H1 (cell line): ENCODE measurements around the gene SLX4IP. TPM values are rescaled to one million over a fixed set of nuclear protein-coding genes. Genes with fewer than 3 reads are reported as not detected.

Experiments
- CTCF ChIA-PET: fragments of 300-600 bp; sonication (Branson Sonifier 250); formaldehyde crosslinking; loops from one replicate; lab custom pipeline; 2021; ENCODE audit not compliant: partially characterized antibody; lab: Charles Lee
- POLR2A ChIA-PET: fragments of 300-600 bp; sonication (Branson Sonifier 250); formaldehyde crosslinking; loops from one replicate; lab custom pipeline; 2021; ENCODE audit warnings: inconsistent platforms; ENCODE audit not compliant: partially characterized antibody; lab: Charles Lee
- DNase-seq, 2 experiments: peaks; one replicate each; pipeline versions ENCODE4 v3.0.0 to v3.0.0-alpha.2; 2010 to 2022; ENCODE audit warnings: low spot score in 2 of 2, low read depth in 1 of 2, mixed read lengths in 1 of 2
- FAIRE-seq: peaks from 2 replicates; lab custom pipeline; 2011; peaks lifted over from hg19 to GRCh38; lab: Jason Lieb, UNC
- H2AFZ ChIP-seq: 2 replicates; pipeline ENCODE4 v1.8.1; 2012; ENCODE audit warnings: low read length, inconsistent platforms
- H2AK5ac ChIP-seq: 2 replicates; pipeline ENCODE4 v1.6.1; 2013; ENCODE audit warnings: low read depth, low read length
- H2BK120ac ChIP-seq: replicated peaks from 2 replicates; pipeline ENCODE3; 2013; ENCODE audit warnings: low read depth, low read length, inconsistent platforms
- H2BK12ac ChIP-seq: 2 replicates; pipeline ENCODE4 v1.6.1; 2013; ENCODE audit warnings: low read depth, low read length
- H2BK15ac ChIP-seq: 2 replicates; pipeline ENCODE4 v1.6.1; 2013; ENCODE audit warnings: low read length
- H2BK20ac ChIP-seq: 2 replicates; pipeline ENCODE4 v1.6.1; 2013; ENCODE audit warnings: low read length
- H2BK5ac ChIP-seq: 2 replicates; pipeline ENCODE4 v1.6.1; 2013; ENCODE audit warnings: low read depth, low read length
- H3K14ac ChIP-seq: 2 replicates; pipeline ENCODE4 v1.6.1; 2013; ENCODE audit warnings: inconsistent platforms; ENCODE audit not compliant: insufficient read length
- H3K18ac ChIP-seq: 2 replicates; pipeline ENCODE4 v1.6.1; 2013; ENCODE audit warnings: low read length; ENCODE audit errors: extremely low read depth
- H3K23ac ChIP-seq: 2 replicates; pipeline ENCODE4 v1.6.1; 2013; ENCODE audit warnings: inconsistent platforms; ENCODE audit not compliant: insufficient read length
- H3K23me2 ChIP-seq: 2 replicates; pipeline ENCODE4 v1.6.1; 2013; ENCODE audit warnings: low read depth, low read length
- H3K27ac ChIP-seq: 2 replicates; pipeline ENCODE4 v1.6.1; 2011; ENCODE audit warnings: low read depth, low read length, inconsistent platforms
- H3K27me3 ChIP-seq, 4 experiments: replicated peaks in 1 of 4; 1 replicate in 1 of 4; 2 replicates in 3 of 4; pipeline versions ENCODE4 v1.6.1 to v1.8.1; 2011 to 2013; ENCODE audit warnings: low read length in 3 of 4, mild to moderate bottlenecking in 3 of 4, inconsistent platforms in 2 of 4, mixed read lengths in 2 of 4, moderate library complexity in 1 of 4; ENCODE audit not compliant: control insufficient read depth in 3 of 4, insufficient read depth in 3 of 4; ENCODE audit errors: extremely low read depth in 1 of 4
- H3K36me3 ChIP-seq, 4 experiments: 2 replicates each; pipeline versions ENCODE4 v1.6.1 to v1.8.1; 2011 to 2013; ENCODE audit warnings: mild to moderate bottlenecking in 4 of 4, low read length in 3 of 4, moderate library complexity in 2 of 4, control low read depth in 1 of 4, inconsistent platforms in 1 of 4; ENCODE audit not compliant: insufficient read depth in 4 of 4, control insufficient read depth in 2 of 4
- H3K4ac ChIP-seq: replicated peaks from 2 replicates; pipeline ENCODE3; 2013; ENCODE audit warnings: low read length, low read depth, mixed read lengths, inconsistent platforms; ENCODE audit not compliant: insufficient read length
- H3K4me1 ChIP-seq, 4 experiments: replicated peaks in 1 of 4; 1 replicate in 1 of 4; 2 replicates in 3 of 4; pipeline versions ENCODE4 v1.6.1 to v1.8.1; 2011 to 2013; ENCODE audit warnings: low read length in 3 of 4, inconsistent platforms in 2 of 4, mixed read lengths in 1 of 4; ENCODE audit not compliant: insufficient read depth in 4 of 4, control insufficient read depth in 3 of 4
- H3K4me2 ChIP-seq, 2 experiments: 2 replicates each; pipeline versions ENCODE4 v1.6.1 to v1.8.1; 2011 to 2013; ENCODE audit warnings: low read depth in 2 of 2, low read length in 2 of 2, control low read depth in 1 of 2, inconsistent platforms in 1 of 2, mild to moderate bottlenecking in 1 of 2; ENCODE audit not compliant: insufficient read depth in 1 of 2
- H3K4me3 ChIP-seq, 4 experiments: fragments of 200-600, 300-600 bp in 1 of 4; sonication (generic), shearing (Covaris generic), sonication (Bioruptor Twin) in 1 of 4; 2 replicates each; pipeline versions ENCODE4 v1.5.1 to v1.8.1; 2011 to 2016; ENCODE audit warnings: low read length in 4 of 4, low read depth in 3 of 4, control low read depth in 2 of 4, inconsistent platforms in 2 of 4, mild to moderate bottlenecking in 2 of 4, mixed read lengths in 1 of 4, moderate library complexity in 1 of 4; ENCODE audit not compliant: insufficient read depth in 2 of 4; ENCODE audit errors: extremely low read depth in 1 of 4
- H3K56ac ChIP-seq: replicated peaks from 2 replicates; pipeline ENCODE3; 2013; ENCODE audit warnings: low read depth, mild to moderate bottlenecking, mixed read lengths, low read length, inconsistent platforms; ENCODE audit not compliant: insufficient read length
- H3K79me1 ChIP-seq: 2 replicates; pipeline ENCODE4 v1.6.1; 2013; ENCODE audit warnings: low read depth, low read length, control low read depth
- H3K79me2 ChIP-seq, 2 experiments: 2 replicates each; pipeline versions ENCODE4 v1.6.1 to v1.8.1; 2012 to 2013; ENCODE audit warnings: low read length in 2 of 2, mild to moderate bottlenecking in 2 of 2, inconsistent platforms in 1 of 2; ENCODE audit not compliant: insufficient read depth in 2 of 2, control insufficient read depth in 1 of 2
- H3K9ac ChIP-seq, 4 experiments: replicated peaks in 1 of 4; 1 replicate in 1 of 4; 2 replicates in 3 of 4; pipeline versions ENCODE4 v1.6.1 to v1.8.1; 2011 to 2013; ENCODE audit warnings: low read depth in 3 of 4, low read length in 3 of 4, control low read depth in 2 of 4, mild to moderate bottlenecking in 2 of 4, moderate library complexity in 2 of 4, inconsistent platforms in 1 of 4; ENCODE audit errors: extremely low read depth in 1 of 4
- H3K9me3 ChIP-seq, 2 experiments: 2 replicates each; pipeline versions ENCODE4 v1.6.1 to v1.8.1; 2012 to 2013; ENCODE audit warnings: mild to moderate bottlenecking in 2 of 2, moderate library complexity in 2 of 2, control low read depth in 1 of 2, inconsistent platforms in 1 of 2, low read depth in 1 of 2, low read length in 1 of 2, mixed read lengths in 1 of 2; ENCODE audit not compliant: insufficient read depth in 2 of 2
- H4K20me1 ChIP-seq, 2 experiments: replicated peaks in 1 of 2; 2 replicates each; pipeline versions ENCODE3 to v1.8.1; 2011 to 2013; ENCODE audit warnings: inconsistent platforms in 2 of 2, low read length in 2 of 2, mild to moderate bottlenecking in 1 of 2; ENCODE audit not compliant: insufficient read depth in 2 of 2, control insufficient read depth in 1 of 2
- H4K5ac ChIP-seq: 2 replicates; pipeline ENCODE4 v1.6.1; 2013; ENCODE audit warnings: low read length, low read depth, mixed read lengths, inconsistent platforms; ENCODE audit not compliant: insufficient read length
- H4K8ac ChIP-seq: 2 replicates; pipeline ENCODE4 v1.8.0; 2013; ENCODE audit warnings: mild to moderate bottlenecking, moderate library complexity, low read length, inconsistent platforms; ENCODE audit not compliant: insufficient read depth; ENCODE audit errors: extremely low read depth
- H4K91ac ChIP-seq: replicated peaks from 2 replicates; pipeline ENCODE3; 2013; ENCODE audit warnings: low read length, mixed read lengths, inconsistent platforms; ENCODE audit not compliant: insufficient read length
- CBX8 ChIP-seq: fragments of 300-800, 300-1000 bp; sonication (generic); IDR thresholded peaks from 2 replicates; pipeline ENCODE4 v1.7.1; 2016; ENCODE audit warnings: low read depth, low read length, borderline replicate concordance
- GTF2F1 ChIP-seq: IDR thresholded peaks from 2 replicates; pipeline ENCODE4 v1.6.1; 2012; ENCODE audit warnings: low read depth, low read length, improper control_type of control experiment, borderline replicate concordance
- SP2 ChIP-seq: IDR thresholded peaks from 2 replicates; pipeline ENCODE4 v1.6.1; 2012; ENCODE audit warnings: mild to moderate bottlenecking, low read length, inconsistent platforms
- polyA plus RNA-seq, 7 experiments: library from polyadenylated mRNA; depleted of rRNA in 3 of 7; stranded (reverse) in 5 of 7; unstranded in 2 of 7; fragments of >200 nt in 5 of 7; fragments of 200-250 nt in 2 of 7; gene quantifications; 1 replicate in 5 of 7; 2 replicates in 1 of 7; 4 replicates in 1 of 7; pipeline versions ENCODE4 v1.2.1 to v1.2.3, GENCODE V29; 2011 to 2013; ENCODE audit warnings: missing spikeins in 2 of 7, mixed read lengths in 2 of 7
- total RNA-seq: library from RNA; stranded (reverse); fragmentation: NEBNext Ultra II Directional; extraction: Animal tissue kit (Norgen Biotek cat#: 25700); gene quantifications from 2 replicates; pipeline ENCODE4 v1.2.1, GENCODE V29; 2021

Gene SLX4IP
- total and polyA plus RNA-seq, 2 of the 8 experiments (the other 6 are each of a cell fraction or from before 2014, with no cell fraction given) = 2.4 to 8.7 TPM

DNA sequence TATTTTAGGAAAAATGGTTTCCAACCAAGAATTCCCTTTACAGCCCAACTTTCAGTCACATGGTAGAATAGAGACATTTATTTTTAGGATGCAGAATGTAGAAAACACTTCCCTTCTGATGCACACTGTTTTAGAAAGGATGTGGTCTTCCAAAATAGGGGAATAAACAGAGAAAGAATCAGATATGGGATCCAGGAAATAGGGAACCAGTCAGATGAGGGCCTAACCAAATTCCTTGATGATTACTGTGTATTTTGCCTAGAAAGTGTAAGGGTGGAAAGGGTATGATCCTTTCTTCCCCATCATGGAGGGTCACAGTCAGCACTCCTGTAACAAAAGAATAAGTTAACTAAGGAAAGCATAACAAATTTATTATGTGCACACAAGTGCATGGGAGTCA is 27.4 kb downstream of the SLX4IP start:
- H3K4me1 ChIP-seq = peaks cover 0 to 18% (median 12%) of the 10 kb centered on the region in 4 experiments; a peak in 5 of 7 replicates
- TF ChIP-seq CBX8 (no peak), SP2 (no peak), GTF2F1 (no peak)
- H3K79me1 ChIP-seq = no peaks in the 10 kb centered on the region
- no peak overlapping the region for H3K23ac ChIP-seq
- no peak overlapping the region for H4K91ac ChIP-seq
- no peak overlapping the region for H3K4ac ChIP-seq
- POLR2A ChIA-PET = no interaction called here
- no peak overlapping the region for H3K27ac ChIP-seq
- peaks cover 0 to 3% (median under 1%) of the 10 kb centered on the region in 4 experiments; a peak in 2 of 8 replicates for H3K36me3 ChIP-seq
- H2BK120ac ChIP-seq = no peak overlapping the region
- no peak overlapping the region for H3K56ac ChIP-seq
- peaks cover 0 to 16% of the 10 kb centered on the region in 2 experiments; a peak in 3 of 4 replicates for H3K79me2 ChIP-seq
- H3K18ac ChIP-seq = no peak overlapping the region
- H2BK15ac ChIP-seq = no peak overlapping the region
- H3K14ac ChIP-seq = no peak overlapping the region
- H4K5ac ChIP-seq = no peak overlapping the region
- H3K23me2 ChIP-seq = no peaks in the 10 kb centered on the region
- no peak overlapping the region for H2BK12ac ChIP-seq
- DNase-seq = no peak
- no peaks in the 10 kb centered on the region for H3K27me3 ChIP-seq
- no peak overlapping the region for H2BK5ac ChIP-seq
- CTCF ChIA-PET = no interaction called here
- H3K9me3 ChIP-seq = peaks cover 0 to 5% of the 10 kb centered on the region in 2 experiments; a peak in 1 of 4 replicates
- no peak overlapping the region for H4K8ac ChIP-seq
- H3K4me2 ChIP-seq = no peak overlapping the region
- H4K20me1 ChIP-seq = no peaks in the 10 kb centered on the region
- no peak overlapping the region for H3K9ac ChIP-seq
- no peak overlapping the region for H2AK5ac ChIP-seq
- FAIRE-seq = no peak
- no peak overlapping the region for H3K4me3 ChIP-seq
- H2BK20ac ChIP-seq = no peak overlapping the region
- no peak overlapping the region for H2AFZ ChIP-seq
